Measurements from ENCODE around the gene BAZ2B. TPM values are rescaled to one million over a fixed set of nuclear protein-coding genes. Genes with fewer than 3 reads are reported as not detected.

BAZ2B gene
- total and polyA plus RNA-seq, 4 experiments from 2014 or later, result 4.3 to 35.6 (median 25.9) TPM

GRCh38 chr2:159497256-159497655 lies 119.1 kb downstream of the BAZ2B start:
- Mint-ChIP-seq H3K9me3 (peaks cover 0 to 16% (median 9%) of the 10 kb centered on the region in 8 donors), H3K27ac (peak overlapping the region in 4 of 7 donors; percentile 26 to 82 (median 48)), H3K27me3 (no peaks in the 10 kb centered on the region), H3K4me3 (no peak overlapping the region), H3K36me3 (peaks cover 13 to 22% of the 10 kb centered on the region in 2 donors), H3K4me1 (peaks cover 10 to 18% (median 14%) of the 10 kb centered on the region in 4 donors)
- H3K9me3 ChIP-seq (ENCODE audit: control insufficient read depth in 1 of 2, low read length in 2 of 2), result no peaks in the 10 kb centered on the region
- H3K27me3 ChIP-seq (ENCODE audit: insufficient read depth, low read length), result no peaks in the 10 kb centered on the region
- intact Hi-C loops (cut with micrococcal nuclease), result no loop called here
- H3K4me3 ChIP-seq (ENCODE audit: low read length in 2 of 2), result no peak overlapping the region
- H3K27ac ChIP-seq (ENCODE audit: low read depth, low read length), result no peak overlapping the region
- H3K4me1 ChIP-seq (ENCODE audit: insufficient read depth, low read length), result peaks cover 15% of the 10 kb centered on the region
- ChIA-PET CTCF (ENCODE audit: partially characterized antibody) (no interaction called here), POLR2A (ENCODE audit: partially characterized antibody) (interaction anchor here (0.8 kb wide), 1 partner anchor 215 kb away, joined by 4 read pairs; no protein-coding TSS in a partner anchor)
- no peaks in the 10 kb centered on the region for H3K36me3 ChIP-seq (ENCODE audit: insufficient read depth, low read length)
- DNase-seq, result no peak

- Histone ChIP-seq H3K27ac (ENCODE audit: low read depth, low read length) (no peak overlapping the region), H3K9me3 (ENCODE audit: control insufficient read depth in 1 of 2, low read length in 2 of 2) (no peaks in the 10 kb centered on the region), H3K4me3 (ENCODE audit: low read length in 2 of 2) (no peak overlapping the region), H3K36me3 (ENCODE audit: insufficient read depth, low read length) (no peaks in the 10 kb centered on the region), H3K27me3 (ENCODE audit: insufficient read depth, low read length) (no peaks in the 10 kb centered on the region), H3K4me1 (ENCODE audit: insufficient read depth, low read length) (no peaks in the 10 kb centered on the region)
- H3K27ac Mint-ChIP-seq, result no peak overlapping the region
- ChIA-PET CTCF (ENCODE audit: partially characterized antibody) (no interaction called here), POLR2A (ENCODE audit: partially characterized antibody) (no interaction called here)
- no peak overlapping the region for H3K4me3 Mint-ChIP-seq
- no peaks in the 10 kb centered on the region for H3K9me3 Mint-ChIP-seq
- DNase-seq, result no peak
- H3K4me1 Mint-ChIP-seq, result peaks cover 3 to 11% (median 6%) of the 10 kb centered on the region in 4 donors
- H3K27me3 Mint-ChIP-seq, result no peaks in the 10 kb centered on the region
- intact Hi-C loops (cut with micrococcal nuclease), result no loop called here
- H3K36me3 Mint-ChIP-seq, result peaks cover 3 to 18% of the 10 kb centered on the region in 2 donors
These were observed 126.9 kb downstream of the BAZ2B start for GRCh38 chr2:159489476-159489875.

- POLR2A ChIA-PET (ENCODE audit: partially characterized antibody), result no interaction called here
- Mint-ChIP-seq H3K27me3 (no peaks in the 10 kb centered on the region), H3K36me3 (peaks cover 2 to 22% of the 10 kb centered on the region in 2 donors), H3K27ac (no peak overlapping the region), H3K4me1 (peaks cover 3 to 11% (median 7%) of the 10 kb centered on the region in 4 donors), H3K4me3 (no peak overlapping the region), H3K9me3 (no peaks in the 10 kb centered on the region)
- CTCF ChIA-PET (ENCODE audit: partially characterized antibody), result no interaction called here
- Histone ChIP-seq H3K27ac (ENCODE audit: low read depth, low read length) (no peak overlapping the region), H3K27me3 (ENCODE audit: insufficient read depth, low read length) (no peaks in the 10 kb centered on the region), H3K9me3 (ENCODE audit: control insufficient read depth in 1 of 2, low read length in 2 of 2) (no peaks in the 10 kb centered on the region), H3K4me1 (ENCODE audit: insufficient read depth, low read length) (no peaks in the 10 kb centered on the region), H3K36me3 (ENCODE audit: insufficient read depth, low read length) (no peaks in the 10 kb centered on the region), H3K4me3 (ENCODE audit: low read length in 2 of 2) (no peak overlapping the region)
- no peak for DNase-seq
- intact Hi-C loops (cut with micrococcal nuclease), result no loop called here
These were observed 131.8 kb downstream of the BAZ2B start for GRCh38 chr2:159484532-159484931.

DNA sequence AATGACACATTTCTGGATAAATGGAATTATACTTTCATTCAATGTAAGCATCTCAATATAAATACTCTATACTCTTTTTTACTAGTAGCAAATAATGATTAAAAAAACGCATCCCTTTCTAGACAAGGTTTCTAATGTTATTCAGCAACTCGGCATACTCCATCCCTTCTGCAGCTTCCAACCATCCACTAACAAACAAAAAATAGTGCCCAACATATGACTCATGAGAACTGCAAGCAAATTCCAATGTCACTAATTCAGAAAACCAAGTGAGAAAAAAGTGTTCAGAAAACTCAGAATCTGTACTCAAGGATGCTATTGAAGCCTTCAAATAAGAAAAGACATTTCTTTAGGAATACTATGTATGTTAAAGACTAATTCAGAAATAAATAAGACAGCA lies 140.0 kb downstream of the BAZ2B start:
- H3K9me3 ChIP-seq (ENCODE audit: control insufficient read depth in 1 of 2, low read length in 2 of 2), result no peaks in the 10 kb centered on the region
- no peaks in the 10 kb centered on the region for H3K4me1 ChIP-seq (ENCODE audit: insufficient read depth, low read length)
- intact Hi-C loops (cut with micrococcal nuclease), result no loop called here
- Mint-ChIP-seq H3K4me1 (no peaks in the 10 kb centered on the region), H3K9me3 (peaks cover 0 to 14% (median 5%) of the 10 kb centered on the region in 8 donors), H3K4me3 (peak overlapping the region in 1 of 8 donors; percentile 23), H3K36me3 (peaks cover 30 to 48% of the 10 kb centered on the region in 2 donors), H3K27ac (no peak overlapping the region), H3K27me3 (no peaks in the 10 kb centered on the region)
- DNase-seq, result no peak
- no peak overlapping the region for H3K4me3 ChIP-seq (ENCODE audit: low read length in 2 of 2)
- H3K36me3 ChIP-seq (ENCODE audit: insufficient read depth, low read length), result peaks cover 5% of the 10 kb centered on the region
- ChIA-PET CTCF (ENCODE audit: partially characterized antibody) (no interaction called here), POLR2A (ENCODE audit: partially characterized antibody) (no interaction called here)
- no peaks in the 10 kb centered on the region for H3K27me3 ChIP-seq (ENCODE audit: insufficient read depth, low read length)
- no peak overlapping the region for H3K27ac ChIP-seq (ENCODE audit: low read depth, low read length)

DNA sequence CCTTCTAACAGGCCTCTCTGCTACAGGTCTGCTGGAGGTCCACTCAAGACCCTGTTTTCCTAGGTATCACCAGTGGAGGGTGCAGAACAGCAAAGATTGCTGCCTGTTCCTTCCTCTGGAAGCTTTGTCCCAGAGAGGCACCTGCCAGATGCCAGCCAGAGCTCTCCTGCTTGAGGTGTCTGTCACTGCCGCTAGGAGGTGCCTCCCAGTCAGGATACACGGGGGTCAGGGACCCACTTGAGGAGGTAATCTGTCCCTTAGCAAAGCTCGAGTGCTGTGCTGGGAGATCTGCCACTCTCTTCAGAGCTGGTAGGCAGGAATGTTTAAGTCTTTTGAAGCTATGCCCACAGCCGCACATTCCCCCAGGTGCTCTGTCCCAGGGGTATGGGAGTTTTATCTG lies 140.6 kb downstream of the BAZ2B start:
- H3K27me3 ChIP-seq (ENCODE audit: insufficient read depth, low read length), result no peaks in the 10 kb centered on the region
- no peak overlapping the region for H3K4me3 ChIP-seq (ENCODE audit: low read length in 2 of 2)
- CTCF ChIA-PET (ENCODE audit: partially characterized antibody), result no interaction called here
- H3K9me3 Mint-ChIP-seq, result peaks cover 0 to 14% (median 5%) of the 10 kb centered on the region in 8 donors
- no peaks in the 10 kb centered on the region for H3K4me1 Mint-ChIP-seq
- intact Hi-C loops (cut with micrococcal nuclease), result no loop called here
- no peak for DNase-seq
- no peak overlapping the region for H3K4me3 Mint-ChIP-seq
- no peak overlapping the region for H3K27ac ChIP-seq (ENCODE audit: low read depth, low read length)
- H3K36me3 ChIP-seq (ENCODE audit: insufficient read depth, low read length), result peaks cover 5% of the 10 kb centered on the region
- no peaks in the 10 kb centered on the region for H3K9me3 ChIP-seq (ENCODE audit: control insufficient read depth in 1 of 2, low read length in 2 of 2)
- no peaks in the 10 kb centered on the region for H3K27me3 Mint-ChIP-seq
- POLR2A ChIA-PET (ENCODE audit: partially characterized antibody), result no interaction called here
- H3K4me1 ChIP-seq (ENCODE audit: insufficient read depth, low read length), result no peaks in the 10 kb centered on the region
- no peak overlapping the region for H3K27ac Mint-ChIP-seq
- peaks cover 30 to 52% of the 10 kb centered on the region in 2 donors for H3K36me3 Mint-ChIP-seq

DNA sequence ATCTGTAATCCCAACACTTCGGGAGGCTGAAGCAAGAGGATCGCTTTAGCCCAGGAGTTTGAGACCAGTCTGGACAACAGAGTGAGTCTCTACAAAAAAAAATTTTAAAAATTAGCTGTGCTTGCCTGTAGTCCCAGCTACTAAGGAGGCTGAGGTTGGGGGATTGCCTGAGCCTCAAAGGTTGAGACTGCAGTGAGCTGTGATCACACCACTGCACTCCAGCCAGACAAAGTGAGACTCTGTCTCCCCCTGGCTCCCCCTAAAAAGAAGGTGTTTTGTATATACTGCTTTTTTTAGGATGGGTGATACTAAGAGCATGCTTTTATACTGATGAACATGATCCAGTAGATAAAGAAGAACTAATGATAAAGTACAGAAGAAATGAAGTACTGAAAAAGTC lies 145.0 kb downstream of the BAZ2B start:
- Mint-ChIP-seq H3K9me3 (peaks cover 5 to 20% (median 9%) of the 10 kb centered on the region in 8 donors), H3K27me3 (no peaks in the 10 kb centered on the region), H3K4me1 (peaks cover 0 to 5% (median 0%) of the 10 kb centered on the region in 4 donors), H3K4me3 (no peak overlapping the region), H3K36me3 (peaks cover 25 to 59% of the 10 kb centered on the region in 2 donors), H3K27ac (no peak overlapping the region)
- no peak for DNase-seq
- intact Hi-C loops (cut with micrococcal nuclease), result no loop called here
- ChIA-PET CTCF (ENCODE audit: partially characterized antibody) (no interaction called here), POLR2A (ENCODE audit: partially characterized antibody) (no interaction called here)
- H3K36me3 ChIP-seq (ENCODE audit: insufficient read depth, low read length), result peaks cover 5% of the 10 kb centered on the region
- no peaks in the 10 kb centered on the region for H3K9me3 ChIP-seq (ENCODE audit: control insufficient read depth in 1 of 2, low read length in 2 of 2)
- H3K4me1 ChIP-seq (ENCODE audit: insufficient read depth, low read length), result no peaks in the 10 kb centered on the region
- no peaks in the 10 kb centered on the region for H3K27me3 ChIP-seq (ENCODE audit: insufficient read depth, low read length)
- no peak overlapping the region for H3K4me3 ChIP-seq (ENCODE audit: low read length in 2 of 2)
- H3K27ac ChIP-seq (ENCODE audit: low read depth, low read length), result no peak overlapping the region

DNA sequence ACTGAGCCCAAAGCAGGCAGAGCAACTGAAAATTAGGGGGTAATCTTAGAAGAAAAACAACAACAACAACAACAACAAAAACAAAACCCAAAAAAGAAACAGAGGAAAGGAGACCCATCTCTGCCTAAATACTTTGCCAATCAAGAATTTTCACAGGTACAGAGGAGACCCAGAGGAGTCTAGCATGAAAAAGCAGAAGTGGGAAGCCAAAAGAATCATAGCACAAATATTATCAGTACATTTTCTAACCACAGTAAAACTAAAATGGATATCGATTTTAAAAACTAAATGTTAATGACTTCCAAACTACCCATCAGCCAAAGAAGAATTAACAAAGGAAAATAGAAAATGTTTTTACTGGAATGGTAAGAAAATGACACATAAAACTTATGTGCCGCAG lies 148.1 kb downstream of the BAZ2B start:
- Mint-ChIP-seq H3K9me3 (peaks cover 0 to 12% (median 4%) of the 10 kb centered on the region in 8 donors), H3K36me3 (peaks cover 11 to 45% of the 10 kb centered on the region in 2 donors), H3K27me3 (no peaks in the 10 kb centered on the region), H3K4me3 (no peak overlapping the region), H3K4me1 (peaks cover 0 to 8% (median 1%) of the 10 kb centered on the region in 4 donors), H3K27ac (no peak overlapping the region)
- Histone ChIP-seq H3K27ac (ENCODE audit: low read depth, low read length) (no peak overlapping the region), H3K4me1 (ENCODE audit: insufficient read depth, low read length) (no peaks in the 10 kb centered on the region), H3K27me3 (ENCODE audit: insufficient read depth, low read length) (no peaks in the 10 kb centered on the region), H3K36me3 (ENCODE audit: insufficient read depth, low read length) (no peaks in the 10 kb centered on the region), H3K4me3 (ENCODE audit: low read length in 2 of 2) (no peak overlapping the region), H3K9me3 (ENCODE audit: control insufficient read depth in 1 of 2, low read length in 2 of 2) (no peaks in the 10 kb centered on the region)
- intact Hi-C loops (cut with micrococcal nuclease), result no loop called here
- ChIA-PET CTCF (ENCODE audit: partially characterized antibody) (interaction anchor here (0.6 kb wide), 1 partner anchor 23 kb away, joined by 4 read pairs; no protein-coding TSS in a partner anchor), POLR2A (ENCODE audit: partially characterized antibody) (no interaction called here)
- no peak for DNase-seq

DNA sequence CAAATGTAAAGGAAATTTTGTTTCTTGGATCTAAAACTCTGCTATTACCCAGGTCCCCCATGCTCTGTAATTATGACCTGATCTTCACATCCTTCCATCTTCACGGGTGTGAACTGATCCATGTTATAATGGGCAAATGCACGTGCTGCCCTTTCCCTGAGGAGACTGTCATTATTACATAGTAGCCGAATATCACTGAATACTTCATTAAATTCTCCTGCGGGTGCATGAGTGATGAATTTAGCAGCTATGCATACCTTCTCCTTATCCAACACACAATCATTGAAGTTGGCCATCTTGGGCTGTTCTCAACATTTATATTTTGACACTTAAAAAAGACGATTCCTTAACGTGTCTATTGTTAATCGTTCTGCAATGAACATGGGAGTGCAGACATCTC lies 153.4 kb downstream of the BAZ2B start:
- Histone ChIP-seq H3K27me3 (ENCODE audit: insufficient read depth, low read length) (no peaks in the 10 kb centered on the region), H3K4me3 (ENCODE audit: low read length in 2 of 2) (no peak overlapping the region), H3K27ac (ENCODE audit: low read depth, low read length) (no peak overlapping the region), H3K4me1 (ENCODE audit: insufficient read depth, low read length) (peaks cover under 1% of the 10 kb centered on the region), H3K9me3 (ENCODE audit: control insufficient read depth in 1 of 2, low read length in 2 of 2) (no peaks in the 10 kb centered on the region), H3K36me3 (ENCODE audit: insufficient read depth, low read length) (no peaks in the 10 kb centered on the region)
- Mint-ChIP-seq H3K4me1 (peaks cover 6 to 17% (median 11%) of the 10 kb centered on the region in 4 donors), H3K9me3 (peaks cover 0 to 8% (median 1%) of the 10 kb centered on the region in 8 donors), H3K27me3 (no peaks in the 10 kb centered on the region), H3K27ac (no peak overlapping the region), H3K36me3 (peaks cover 12 to 23% of the 10 kb centered on the region in 2 donors), H3K4me3 (no peak overlapping the region)
- no peak for DNase-seq
- ChIA-PET CTCF (ENCODE audit: partially characterized antibody) (no interaction called here), POLR2A (ENCODE audit: partially characterized antibody) (no interaction called here)
- intact Hi-C loops (cut with micrococcal nuclease), result no loop called here
